ENCODE results near the gene PDE7B.

GRCh38 chr6:135944120-135944519, 92.6 kb downstream of the PDE7B start:
- no peak for TF ChIP-seq CTCF (conservative IDR thresholded peaks at IDR 0.05; ENCODE audit: low read length)
- TF ChIP-seq EZH2phosphoT487 (IDR thresholded peaks at IDR 0.05; ENCODE audit: borderline replicate concordance), result no peak
